ENCODE results near the gene CBS.
"Not testable (repeated sequence)": the region's sequence is repeated elsewhere in the genome, so short reads cannot be mapped to it uniquely, and the experiment has no call there.

DNA sequence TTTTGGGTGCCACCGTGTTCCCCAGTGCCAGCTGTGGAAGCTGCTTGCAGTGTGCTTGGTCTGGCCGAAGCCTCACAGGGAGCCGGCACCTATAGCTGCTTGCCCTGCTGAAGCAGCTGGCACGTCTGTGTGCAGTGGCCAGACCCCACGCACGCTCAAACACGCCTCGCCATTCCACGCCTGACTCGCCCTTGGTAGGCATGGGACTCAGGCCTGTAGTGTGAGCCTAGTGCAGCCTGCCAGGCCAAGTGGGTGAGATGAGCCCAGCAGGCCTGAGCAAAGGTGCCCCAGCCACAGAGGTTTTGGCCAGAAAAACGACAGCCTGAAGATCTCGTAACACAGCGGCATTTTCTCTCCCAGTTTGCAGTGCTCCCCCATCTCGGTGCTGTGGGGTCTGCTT is 32.3 kb downstream of the CBS start:
- TF ChIP-seq, protein P1, sequence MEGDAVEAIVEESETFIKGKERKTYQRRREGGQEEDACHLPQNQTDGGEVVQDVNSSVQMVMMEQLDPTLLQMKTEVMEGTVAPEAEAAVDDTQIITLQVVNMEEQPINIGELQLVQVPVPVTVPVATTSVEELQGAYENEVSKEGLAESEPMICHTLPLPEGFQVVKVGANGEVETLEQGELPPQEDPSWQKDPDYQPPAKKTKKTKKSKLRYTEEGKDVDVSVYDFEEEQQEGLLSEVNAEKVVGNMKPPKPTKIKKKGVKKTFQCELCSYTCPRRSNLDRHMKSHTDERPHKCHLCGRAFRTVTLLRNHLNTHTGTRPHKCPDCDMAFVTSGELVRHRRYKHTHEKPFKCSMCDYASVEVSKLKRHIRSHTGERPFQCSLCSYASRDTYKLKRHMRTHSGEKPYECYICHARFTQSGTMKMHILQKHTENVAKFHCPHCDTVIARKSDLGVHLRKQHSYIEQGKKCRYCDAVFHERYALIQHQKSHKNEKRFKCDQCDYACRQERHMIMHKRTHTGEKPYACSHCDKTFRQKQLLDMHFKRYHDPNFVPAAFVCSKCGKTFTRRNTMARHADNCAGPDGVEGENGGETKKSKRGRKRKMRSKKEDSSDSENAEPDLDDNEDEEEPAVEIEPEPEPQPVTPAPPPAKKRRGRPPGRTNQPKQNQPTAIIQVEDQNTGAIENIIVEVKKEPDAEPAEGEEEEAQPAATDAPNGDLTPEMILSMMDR (IDR thresholded peaks at IDR 0.05), result not testable (repeated sequence)
- TF ChIP-seq POLR2A (IDR thresholded peaks at IDR 0.05), result not testable (repeated sequence)

Data from tibial nerve (tissue), 3 donors.